ENCODE measurements around the gene MRPL21. TPM values are rescaled to one million over a fixed set of nuclear protein-coding genes. Genes with fewer than 3 reads are reported as not detected.

Gene MRPL21
- total RNA-seq, 1 experiment from 2014 or later, result 96.5 TPM

DNA sequence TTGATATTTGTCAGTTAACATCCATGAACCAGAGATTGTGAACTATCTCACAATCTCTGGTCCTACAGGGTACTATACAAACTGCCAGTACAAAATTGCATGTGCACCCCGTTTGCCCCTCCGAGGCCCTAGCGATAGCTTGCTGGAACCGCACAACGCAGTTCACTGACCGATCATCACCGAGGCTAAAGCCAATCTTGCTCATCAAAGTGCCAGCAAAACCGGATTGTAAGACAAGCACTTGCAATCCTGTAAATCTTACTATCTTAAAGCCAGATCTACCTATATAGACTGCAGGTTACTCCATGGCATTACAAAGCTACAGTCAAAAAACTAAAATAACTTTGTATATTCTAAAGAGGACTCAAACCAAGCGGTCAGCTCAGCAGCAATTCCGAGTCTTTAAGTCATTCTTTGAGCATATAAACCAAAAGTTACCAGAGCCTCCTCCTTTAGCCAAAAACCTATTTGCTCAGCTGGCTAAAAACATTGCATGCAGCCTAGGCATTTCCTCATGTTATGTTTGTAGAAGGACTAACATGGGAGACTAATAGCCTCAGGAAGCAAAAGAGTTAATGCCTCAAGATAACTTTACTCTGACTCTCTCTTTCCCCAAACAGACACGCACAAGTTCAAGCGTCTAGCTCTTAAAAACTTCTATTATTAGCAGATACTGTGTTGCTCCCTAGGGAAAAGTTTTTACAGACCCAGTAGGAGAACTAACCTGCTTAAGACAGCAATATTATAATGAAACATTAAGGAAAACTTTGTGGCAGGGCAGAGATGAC is 31.2 kb downstream of the MRPL21 start:
- TF ChIP-seq, protein P1, sequence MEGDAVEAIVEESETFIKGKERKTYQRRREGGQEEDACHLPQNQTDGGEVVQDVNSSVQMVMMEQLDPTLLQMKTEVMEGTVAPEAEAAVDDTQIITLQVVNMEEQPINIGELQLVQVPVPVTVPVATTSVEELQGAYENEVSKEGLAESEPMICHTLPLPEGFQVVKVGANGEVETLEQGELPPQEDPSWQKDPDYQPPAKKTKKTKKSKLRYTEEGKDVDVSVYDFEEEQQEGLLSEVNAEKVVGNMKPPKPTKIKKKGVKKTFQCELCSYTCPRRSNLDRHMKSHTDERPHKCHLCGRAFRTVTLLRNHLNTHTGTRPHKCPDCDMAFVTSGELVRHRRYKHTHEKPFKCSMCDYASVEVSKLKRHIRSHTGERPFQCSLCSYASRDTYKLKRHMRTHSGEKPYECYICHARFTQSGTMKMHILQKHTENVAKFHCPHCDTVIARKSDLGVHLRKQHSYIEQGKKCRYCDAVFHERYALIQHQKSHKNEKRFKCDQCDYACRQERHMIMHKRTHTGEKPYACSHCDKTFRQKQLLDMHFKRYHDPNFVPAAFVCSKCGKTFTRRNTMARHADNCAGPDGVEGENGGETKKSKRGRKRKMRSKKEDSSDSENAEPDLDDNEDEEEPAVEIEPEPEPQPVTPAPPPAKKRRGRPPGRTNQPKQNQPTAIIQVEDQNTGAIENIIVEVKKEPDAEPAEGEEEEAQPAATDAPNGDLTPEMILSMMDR (IDR thresholded peaks at IDR 0.05; ENCODE audit: unreplicated experiment), result no peak
- no peak overlapping the region for H3K4me3 Mint-ChIP-seq (ENCODE audit: unreplicated experiment)
- no TSS peak for BruUV-seq (replicated peaks)
- no peak overlapping the region for H3K27ac Mint-ChIP-seq (ENCODE audit: low read depth, unreplicated experiment)
- H3K4me1 Mint-ChIP-seq (ENCODE audit: insufficient read depth, unreplicated experiment), result peaks cover 6% of the 10 kb centered on the region
- intact Hi-C loops (cut with micrococcal nuclease), result no loop called here
- H3K27me3 Mint-ChIP-seq (ENCODE audit: insufficient read depth, unreplicated experiment), result peaks cover 37% of the 10 kb centered on the region
- POLR2A ChIA-PET, result interaction anchor here (0.9 kb wide), 1 partner anchor 31 kb away, joined by 3 read pairs; no protein-coding TSS in a partner anchor
- no peaks in the 10 kb centered on the region for H3K36me3 Mint-ChIP-seq (ENCODE audit: insufficient read depth, unreplicated experiment)
- CTCF ChIA-PET, result interaction anchor here (0.6 kb wide), 1 partner anchor 37 kb away, joined by 4 read pairs; no protein-coding TSS in a partner anchor
- no peaks in the 10 kb centered on the region for H3K9me3 Mint-ChIP-seq (ENCODE audit: unreplicated experiment)
- DNase-seq (ENCODE audit: unreplicated experiment), result no peak

DNA sequence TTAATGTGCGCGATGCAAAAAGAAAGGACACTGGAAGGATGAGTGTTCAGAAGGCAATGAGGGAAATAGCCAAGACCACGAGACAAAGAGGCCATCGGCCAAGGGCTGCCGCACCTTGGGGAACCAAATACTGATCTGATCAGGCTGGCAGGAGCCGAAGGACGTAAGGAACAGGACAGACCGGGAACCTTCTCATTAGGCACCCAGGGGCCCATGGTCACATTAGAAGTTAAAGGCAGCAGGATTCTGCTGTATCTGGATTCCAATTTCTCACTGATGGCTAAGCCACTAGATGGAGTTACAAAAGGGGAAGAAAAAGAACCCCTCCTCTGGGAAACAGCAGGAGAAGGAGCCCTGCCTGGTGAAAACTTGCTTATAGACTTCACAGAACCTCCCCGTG is 33.2 kb downstream of the MRPL21 start:
- DNase-seq (ENCODE audit: unreplicated experiment), result no peak
- Mint-ChIP-seq H3K36me3 (ENCODE audit: insufficient read depth, unreplicated experiment) (no peaks in the 10 kb centered on the region), H3K9me3 (ENCODE audit: unreplicated experiment) (no peaks in the 10 kb centered on the region), H3K27ac (ENCODE audit: low read depth, unreplicated experiment) (no peak overlapping the region), H3K4me3 (ENCODE audit: unreplicated experiment) (peak overlapping the region; percentile 79), H3K4me1 (ENCODE audit: insufficient read depth, unreplicated experiment) (peaks cover 6% of the 10 kb centered on the region), H3K27me3 (ENCODE audit: insufficient read depth, unreplicated experiment) (peaks cover 37% of the 10 kb centered on the region)
- BruUV-seq (replicated peaks), result no TSS peak
- CTCF ChIA-PET, result no interaction called here
- POLR2A ChIA-PET, result interaction anchor here (0.7 kb wide), 1 partner anchor 345 kb away, joined by 3 read pairs; no protein-coding TSS in a partner anchor
- TF ChIP-seq, protein P1 (IDR thresholded peaks at IDR 0.05; ENCODE audit: unreplicated experiment), result no peak
- intact Hi-C loops (cut with micrococcal nuclease), result no loop called here

DNA sequence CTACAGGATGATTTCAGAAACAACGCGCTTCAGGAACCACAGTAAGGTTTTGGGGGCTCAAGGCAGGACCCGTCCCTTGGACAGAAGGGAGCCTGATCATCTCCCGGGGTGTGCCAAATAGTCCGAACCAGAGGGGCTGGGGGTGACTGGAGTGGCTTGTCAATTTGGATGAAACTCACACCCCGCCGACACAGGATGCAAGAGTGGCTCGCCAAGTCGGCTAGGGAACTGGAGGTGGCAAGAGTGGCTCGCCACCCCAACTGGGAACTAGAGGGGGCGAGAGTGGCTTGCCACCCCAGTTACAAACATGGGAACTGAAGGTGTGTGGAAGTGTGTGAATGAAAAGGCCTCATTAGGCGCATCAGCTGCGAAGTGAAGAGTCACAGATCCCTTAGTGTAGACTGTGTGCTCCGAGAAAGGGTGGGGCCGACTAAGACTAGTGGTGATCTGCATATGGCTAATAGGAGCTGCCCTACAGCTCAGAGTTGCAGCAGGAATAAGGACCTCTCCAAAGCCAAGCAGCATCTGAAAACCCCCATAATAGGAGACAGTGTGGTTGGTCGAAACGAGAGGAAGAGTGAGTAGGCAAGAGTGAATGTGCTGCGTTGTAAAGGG is 35.3 kb downstream of the MRPL21 start:
- peaks cover 6% of the 10 kb centered on the region for H3K4me1 Mint-ChIP-seq (ENCODE audit: insufficient read depth, unreplicated experiment)
- H3K9me3 Mint-ChIP-seq (ENCODE audit: unreplicated experiment), result no peaks in the 10 kb centered on the region
- POLR2A ChIA-PET, result interaction anchor here (0.6 to 1.0 kb wide), 2 partner anchors 11 to 36 kb away, joined by 3 read pairs; partner anchors contain the start of gene IGHMBP2
- TF ChIP-seq, protein P1 (IDR thresholded peaks at IDR 0.05; ENCODE audit: unreplicated experiment), result no peak
- H3K27me3 Mint-ChIP-seq (ENCODE audit: insufficient read depth, unreplicated experiment), result peaks cover 37% of the 10 kb centered on the region
- H3K36me3 Mint-ChIP-seq (ENCODE audit: insufficient read depth, unreplicated experiment), result no peaks in the 10 kb centered on the region
- no peak for DNase-seq (ENCODE audit: unreplicated experiment)
- CTCF ChIA-PET, result no interaction called here
- H3K4me3 Mint-ChIP-seq (ENCODE audit: unreplicated experiment), result no peak overlapping the region
- no peak overlapping the region for H3K27ac Mint-ChIP-seq (ENCODE audit: low read depth, unreplicated experiment)
- intact Hi-C loops (cut with micrococcal nuclease), result no loop called here
- BruUV-seq (replicated peaks), result no TSS peak

DNA sequence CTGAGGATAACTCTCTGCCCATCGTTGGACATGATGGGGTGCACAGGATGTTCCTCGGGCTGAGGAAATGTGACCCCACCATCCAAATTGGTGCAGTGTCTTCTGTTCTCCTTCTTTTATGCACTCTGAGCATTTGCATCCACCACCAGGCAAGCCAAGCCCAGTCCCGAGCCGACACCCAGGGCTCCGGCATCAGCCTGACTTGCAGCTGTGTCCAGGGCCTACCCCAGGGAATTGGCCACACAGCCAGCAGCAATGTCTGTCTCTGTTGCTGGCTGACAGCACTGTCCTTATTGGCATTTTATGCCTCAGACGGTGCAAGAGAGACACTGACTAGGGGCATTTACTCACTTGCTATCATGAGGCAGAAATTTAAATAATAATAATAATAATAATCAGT is 36.6 kb downstream of the MRPL21 start:
- TF ChIP-seq, protein P1 (IDR thresholded peaks at IDR 0.05; ENCODE audit: unreplicated experiment), result no peak
- peaks cover 6% of the 10 kb centered on the region for H3K4me1 Mint-ChIP-seq (ENCODE audit: insufficient read depth, unreplicated experiment)
- no peaks in the 10 kb centered on the region for H3K9me3 Mint-ChIP-seq (ENCODE audit: unreplicated experiment)
- no peak overlapping the region for H3K4me3 Mint-ChIP-seq (ENCODE audit: unreplicated experiment)
- DNase-seq (ENCODE audit: unreplicated experiment), result no peak
- ChIA-PET CTCF (no interaction called here), POLR2A (no interaction called here)
- BruUV-seq (replicated peaks), result no TSS peak
- no peaks in the 10 kb centered on the region for H3K36me3 Mint-ChIP-seq (ENCODE audit: insufficient read depth, unreplicated experiment)
- intact Hi-C loops (cut with micrococcal nuclease), result no loop called here
- H3K27me3 Mint-ChIP-seq (ENCODE audit: insufficient read depth, unreplicated experiment), result peaks cover 30% of the 10 kb centered on the region
- no peak overlapping the region for H3K27ac Mint-ChIP-seq (ENCODE audit: low read depth, unreplicated experiment)
